NOMO-1 treated with dmso at 0.1 percent for 144 hours (cell line): Measurements from ENCODE around the gene UPK3BL2.
"Not testable (repeated sequence)": the region's sequence is repeated elsewhere in the genome, so short reads cannot be mapped to it uniquely, and the experiment has no call there.

Source experiments
- DNase-seq: peaks from one replicate; lab custom pipeline; 2025; ENCODE audit not compliant: unreplicated experiment; lab: John Stamatoyannopoulos, UW

Gene UPK3BL2

GRCh38 chr7:102496861-102497260 lies 46.6 kb downstream of the UPK3BL2 start:
- DNase-seq, result not testable (repeated sequence)

- DNase-seq, result not testable (repeated sequence)
Measured at GRCh38 chr7:102494473-102495149, 48.9 kb downstream of the UPK3BL2 start.

GRCh38 chr7:102494026-102494425 lies 49.5 kb downstream of the UPK3BL2 start:
- not testable (repeated sequence) for DNase-seq

DNA sequence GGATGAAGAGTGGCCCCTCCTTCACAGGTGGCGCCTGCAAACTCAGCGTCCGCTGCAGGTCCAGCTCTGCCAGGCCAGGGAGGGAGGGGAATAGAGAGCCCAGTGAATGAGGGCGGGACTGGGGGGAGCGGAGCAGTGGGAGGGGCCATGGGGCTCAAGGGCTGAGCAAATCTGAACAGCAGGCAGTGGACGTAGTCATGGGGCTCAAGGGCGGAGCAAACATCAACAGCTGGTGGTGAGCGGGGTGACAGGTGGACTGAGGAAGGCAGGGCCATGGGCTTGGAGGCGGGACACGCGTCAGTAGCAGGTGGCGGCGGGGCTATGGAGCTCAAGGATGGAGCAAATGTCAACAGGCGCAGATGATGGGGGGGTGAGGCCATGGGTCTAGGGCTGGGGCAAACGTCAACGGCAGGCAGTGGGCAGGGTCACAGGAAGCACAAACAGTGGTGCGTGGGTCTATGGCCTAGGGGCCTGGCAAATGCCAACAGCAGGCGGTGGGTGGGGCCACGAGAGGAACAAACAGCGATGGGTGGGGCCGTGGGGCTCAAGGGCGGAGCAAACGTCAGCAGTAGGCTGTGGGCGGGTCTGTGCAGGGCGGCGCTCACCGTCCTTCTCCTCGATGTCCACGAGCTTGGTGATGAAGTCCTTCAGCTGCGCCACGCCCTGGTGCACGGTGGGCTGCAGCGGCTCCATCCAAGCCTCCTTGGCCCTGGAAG lies 50.1 kb downstream of the UPK3BL2 start:
- not testable (repeated sequence) for DNase-seq

- not testable (repeated sequence) for DNase-seq
Measured at GRCh38 chr7:102490529-102491075, 52.9 kb downstream of the UPK3BL2 start.
